MM.1S (cell line): Measurements from ENCODE around the gene ZNF581.

Source experiments
- DNase-seq: peaks from one replicate; pipeline ENCODE4 v3.0.0-alpha.2; 2015
- H2AFZ ChIP-seq: fragments of 300-600 bp; sonication (generic); 2 replicates; pipeline ENCODE4 v1.6.0; 2016; ENCODE audit warnings: antibody characterized with exemption, low read length
- H3F3A ChIP-seq: fragments of 300-600 bp; sonication (generic); 2 replicates; pipeline ENCODE4 v1.6.1; 2016; ENCODE audit warnings: mild to moderate bottlenecking, antibody characterized with exemption, low read length, moderate library complexity, mixed read lengths; ENCODE audit not compliant: insufficient read depth
- H3K27ac ChIP-seq: fragments of 300-600 bp; sonication (generic); 2 replicates; pipeline ENCODE4 v1.5.1; 2016; ENCODE audit warnings: mild to moderate bottlenecking, low read length
- H3K27me3 ChIP-seq: fragments of 300-600 bp; sonication (generic); replicated peaks from 2 replicates; pipeline ENCODE4 v1.6.0; 2016; ENCODE audit warnings: low read length; ENCODE audit not compliant: insufficient read depth
- H3K36me3 ChIP-seq: fragments of 300-600 bp; sonication (generic); replicated peaks from 2 replicates; pipeline ENCODE4 v1.6.1; 2016; ENCODE audit warnings: mild to moderate bottlenecking, low read length, mixed read lengths; ENCODE audit not compliant: insufficient read depth
- H3K4me1 ChIP-seq: fragments of 300-600 bp; sonication (generic); 2 replicates; pipeline ENCODE4 v1.6.1; 2016; ENCODE audit warnings: low read length, mixed read lengths
- H3K4me2 ChIP-seq: fragments of 300-600 bp; sonication (generic); 2 replicates; pipeline ENCODE4 v1.6.0; 2016; ENCODE audit warnings: low read depth, low read length
- H3K4me3 ChIP-seq: fragments of 300-600 bp; sonication (generic); 2 replicates; pipeline ENCODE4 v1.5.1; 2016; ENCODE audit warnings: low read length, mixed read lengths
- H3K79me2 ChIP-seq: fragments of 300-600 bp; sonication (generic); 2 replicates; pipeline ENCODE4 v1.6.1; 2016; ENCODE audit warnings: mixed run types, low read length, mixed read lengths
- H3K9ac ChIP-seq: fragments of 300-600 bp; sonication (generic); 2 replicates; pipeline ENCODE4 v1.6.1; 2016; ENCODE audit warnings: low read length, mixed read lengths
- H3K9me2 ChIP-seq: fragments of 300-600 bp; sonication (generic); replicated peaks from 2 replicates; pipeline ENCODE4 v1.6.1; 2016; ENCODE audit warnings: mild to moderate bottlenecking, low read length, mixed read lengths; ENCODE audit not compliant: insufficient read depth
- H3K9me3 ChIP-seq: fragments of 300-600 bp; sonication (generic); replicated peaks from 2 replicates; pipeline ENCODE4 v1.6.1; 2016; ENCODE audit warnings: mild to moderate bottlenecking, low read length, mixed read lengths; ENCODE audit not compliant: insufficient read depth
- H4K20me1 ChIP-seq: fragments of 300-600 bp; sonication (generic); 2 replicates; pipeline ENCODE4 v1.6.1; 2016; ENCODE audit warnings: mild to moderate bottlenecking, low read length, moderate library complexity, mixed read lengths; ENCODE audit not compliant: insufficient read depth
- EZH2 ChIP-seq: fragments of 300-600 bp; sonication (generic); optimal IDR thresholded peaks from 2 replicates; pipeline ENCODE3; 2017; ENCODE audit warnings: low read depth, mild to moderate bottlenecking, antibody characterized with exemption, low read length, mixed read lengths
- EZH2phosphoT487 ChIP-seq: fragments of 300-600 bp; sonication (generic); IDR thresholded peaks from 2 replicates; pipeline ENCODE4 v1.6.1; 2018; ENCODE audit warnings: antibody characterized with exemption, low read length
- TF ChIP-seq, protein P1 (sequence below): fragments of 300-600 bp; sonication (generic); IDR thresholded peaks from 2 replicates; pipeline ENCODE4 v1.5.1; 2016; ENCODE audit warnings: antibody characterized with exemption, low read length, mixed read lengths

The ZNF581 gene

DNA sequence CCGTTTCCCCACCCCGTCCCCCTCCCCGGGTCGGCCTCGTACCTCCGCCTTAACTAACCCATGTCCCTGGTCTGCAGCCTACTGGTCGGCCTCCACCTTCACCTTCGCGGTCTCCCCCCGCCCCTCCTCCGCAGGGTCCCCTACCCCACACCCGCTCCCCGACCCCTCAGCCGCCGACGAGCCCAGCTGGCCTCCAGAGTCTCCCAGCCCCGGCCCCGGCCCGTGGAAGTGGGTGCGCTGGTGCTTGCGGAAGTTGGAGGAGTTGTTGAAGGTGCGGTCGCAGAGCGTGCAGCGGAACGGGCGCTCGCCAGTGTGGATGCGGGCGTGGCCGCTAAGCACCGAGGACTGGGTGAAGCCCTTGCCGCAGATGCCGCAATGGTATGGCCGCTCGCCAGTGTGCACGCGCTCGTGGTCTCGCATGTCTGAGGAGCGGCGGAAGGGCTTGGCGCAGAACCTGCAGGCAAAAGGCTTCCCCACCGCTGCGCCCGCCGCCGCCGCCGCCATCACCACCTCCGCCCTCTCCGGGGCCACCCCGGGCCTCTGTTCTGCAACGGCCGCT, 21.7 kb upstream of the ZNF581 start:
- H3K9ac ChIP-seq = no peak overlapping the region
- H3K4me2 ChIP-seq = no peak overlapping the region
- H3K4me1 ChIP-seq = no peaks in the 10 kb centered on the region
- no peak overlapping the region for H3K27ac ChIP-seq
- TF ChIP-seq, protein P1, sequence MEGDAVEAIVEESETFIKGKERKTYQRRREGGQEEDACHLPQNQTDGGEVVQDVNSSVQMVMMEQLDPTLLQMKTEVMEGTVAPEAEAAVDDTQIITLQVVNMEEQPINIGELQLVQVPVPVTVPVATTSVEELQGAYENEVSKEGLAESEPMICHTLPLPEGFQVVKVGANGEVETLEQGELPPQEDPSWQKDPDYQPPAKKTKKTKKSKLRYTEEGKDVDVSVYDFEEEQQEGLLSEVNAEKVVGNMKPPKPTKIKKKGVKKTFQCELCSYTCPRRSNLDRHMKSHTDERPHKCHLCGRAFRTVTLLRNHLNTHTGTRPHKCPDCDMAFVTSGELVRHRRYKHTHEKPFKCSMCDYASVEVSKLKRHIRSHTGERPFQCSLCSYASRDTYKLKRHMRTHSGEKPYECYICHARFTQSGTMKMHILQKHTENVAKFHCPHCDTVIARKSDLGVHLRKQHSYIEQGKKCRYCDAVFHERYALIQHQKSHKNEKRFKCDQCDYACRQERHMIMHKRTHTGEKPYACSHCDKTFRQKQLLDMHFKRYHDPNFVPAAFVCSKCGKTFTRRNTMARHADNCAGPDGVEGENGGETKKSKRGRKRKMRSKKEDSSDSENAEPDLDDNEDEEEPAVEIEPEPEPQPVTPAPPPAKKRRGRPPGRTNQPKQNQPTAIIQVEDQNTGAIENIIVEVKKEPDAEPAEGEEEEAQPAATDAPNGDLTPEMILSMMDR = no peak
- TF ChIP-seq EZH2phosphoT487 (no peak), EZH2 (no peak)
- no peaks in the 10 kb centered on the region for H3K9me3 ChIP-seq
- no peaks in the 10 kb centered on the region for H3K9me2 ChIP-seq
- 0 out of 2 replicates have a peak, but pooled peaks cover 9% of the 10 kb centered on the region for H3F3A ChIP-seq
- peaks cover 5% of the 10 kb centered on the region; the same call in 1 of the 2 replicates for H3K27me3 ChIP-seq
- H2AFZ ChIP-seq = no peak overlapping the region
- no peaks in the 10 kb centered on the region; the same call in 1 of the 2 replicates for H3K79me2 ChIP-seq
- no peak for DNase-seq
- no peaks in the 10 kb centered on the region for H4K20me1 ChIP-seq
- no peak overlapping the region for H3K4me3 ChIP-seq
- no peaks in the 10 kb centered on the region for H3K36me3 ChIP-seq

DNA sequence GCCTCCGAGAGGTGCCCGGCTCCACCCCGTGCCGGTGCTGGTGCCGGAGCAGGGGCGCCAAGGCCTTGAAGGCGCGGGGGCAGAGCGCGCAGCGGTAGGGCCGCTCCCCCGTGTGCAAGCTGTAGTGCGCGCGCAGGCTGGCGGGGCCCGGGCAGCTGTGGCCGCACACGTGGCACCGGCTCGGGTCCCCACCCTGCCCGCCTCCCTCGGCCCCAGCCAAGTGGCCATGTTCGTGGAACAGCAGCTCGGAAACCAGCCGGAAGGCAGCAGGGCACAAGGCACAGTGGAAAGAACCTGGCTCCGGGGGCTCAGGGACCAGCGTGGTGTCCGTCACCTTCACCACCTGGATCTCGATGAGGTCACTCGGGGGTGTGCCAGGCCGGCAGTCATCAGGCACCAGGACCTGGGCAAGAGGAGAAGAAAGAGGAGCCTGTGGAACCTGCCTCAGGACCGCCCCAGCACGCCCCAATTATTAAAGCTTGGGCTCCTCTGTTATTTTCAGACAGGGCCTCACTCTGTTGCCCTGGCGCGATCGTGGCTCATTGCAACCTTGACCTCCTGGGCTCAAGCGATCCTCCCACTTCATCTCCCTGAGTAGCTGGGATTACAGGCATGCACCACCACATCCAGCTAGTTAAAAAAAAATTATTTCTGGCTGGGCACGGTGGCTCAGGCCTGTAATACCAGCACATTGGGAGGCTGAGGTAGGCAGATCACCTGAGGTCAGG, 21.0 kb upstream of the ZNF581 start:
- H3K27me3 ChIP-seq = peaks cover 8% of the 10 kb centered on the region; the same call in 1 of the 2 replicates
- H3K4me3 ChIP-seq = no peak overlapping the region
- no peak overlapping the region for H2AFZ ChIP-seq
- no peaks in the 10 kb centered on the region for H4K20me1 ChIP-seq
- no peaks in the 10 kb centered on the region for H3K4me1 ChIP-seq
- no peak overlapping the region for H3K27ac ChIP-seq
- no peak overlapping the region for H3K4me2 ChIP-seq
- H3K9me2 ChIP-seq = no peaks in the 10 kb centered on the region
- H3K9me3 ChIP-seq = no peaks in the 10 kb centered on the region
- H3F3A ChIP-seq = 0 out of 2 replicates have a peak, but pooled peaks cover 9% of the 10 kb centered on the region
- DNase-seq = no peak
- H3K79me2 ChIP-seq = no peaks in the 10 kb centered on the region; the same call in 1 of the 2 replicates
- H3K36me3 ChIP-seq = no peaks in the 10 kb centered on the region
- TF ChIP-seq EZH2 (no peak), EZH2phosphoT487 (no peak)
- TF ChIP-seq, protein P1 = no peak
- H3K9ac ChIP-seq = no peak overlapping the region

DNA sequence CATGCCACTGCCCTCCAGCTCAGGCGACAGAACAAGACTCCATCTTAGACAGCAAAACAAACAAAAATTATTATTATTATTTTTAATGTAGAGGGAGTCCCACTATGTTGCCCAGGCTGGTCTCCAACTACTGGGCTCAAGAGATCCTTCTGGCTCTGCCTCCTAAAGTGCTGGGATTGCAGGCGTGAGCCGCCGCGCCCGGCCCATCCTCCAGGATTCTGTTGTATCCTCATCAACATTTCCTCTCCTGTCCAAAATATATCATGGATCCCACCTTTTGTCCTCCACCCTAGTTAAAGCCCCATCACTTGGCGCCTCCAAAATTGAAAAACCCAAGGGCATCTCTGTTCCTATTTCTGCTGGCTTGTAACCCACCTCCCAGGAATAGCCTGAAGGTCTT, 20.3 kb upstream of the ZNF581 start:
- Histone ChIP-seq H3K9me3 (no peaks in the 10 kb centered on the region), H3K27ac (no peak overlapping the region), H3F3A (0 out of 2 replicates have a peak, but pooled peaks cover 9% of the 10 kb centered on the region), H3K4me3 (no peak overlapping the region), H4K20me1 (no peaks in the 10 kb centered on the region), H3K36me3 (no peaks in the 10 kb centered on the region), H2AFZ (no peak overlapping the region), H3K4me1 (no peaks in the 10 kb centered on the region), H3K9ac (no peak overlapping the region), H3K4me2 (no peak overlapping the region), H3K79me2 (no peaks in the 10 kb centered on the region; the same call in 1 of the 2 replicates), H3K27me3 (peaks cover 8% of the 10 kb centered on the region; the same call in 1 of the 2 replicates), H3K9me2 (no peaks in the 10 kb centered on the region)
- no peak for DNase-seq
- TF ChIP-seq EZH2 = no peak
- TF ChIP-seq, protein P1 = no peak
- no peak for TF ChIP-seq EZH2phosphoT487
